T-helper 17 cell (primary cell): ENCODE data around the gene KY. TPM values are rescaled to one million over a fixed set of nuclear protein-coding genes. Genes with fewer than 3 reads are reported as not detected.

ENCODE experiments used
- ATAC-seq: fragments of 150-1000 bp; cut with Tn5 transposase; 2 replicates; pipeline ENCODE4 v1.10.0; 2021; ENCODE audit warnings: mild to moderate bottlenecking, moderate library complexity
- DNase-seq, 3 donors: peaks; one replicate each; pipeline versions ENCODE4 v3.0.0 to v3.0.0-alpha.2; 2020 to 2021
- H3K9me3 ChIP-seq: one replicate; pipeline ENCODE4 v1.7.0; 2013; ENCODE audit warnings: low read length, mild to moderate bottlenecking; ENCODE audit not compliant: control insufficient read depth, poor library complexity, severe bottlenecking
- H3K27ac Mint-ChIP-seq: one replicate; pipeline ENCODE4 v1.8.0; 2022; ENCODE audit warnings: mild to moderate bottlenecking, moderate library complexity, mixed read lengths
- H3K27me3 Mint-ChIP-seq: one replicate; pipeline ENCODE4 v1.8.0; 2022; ENCODE audit warnings: mixed read lengths
- H3K36me3 Mint-ChIP-seq: one replicate; pipeline ENCODE4 v1.8.0; 2022; ENCODE audit warnings: low read depth, mixed read lengths
- H3K4me1 Mint-ChIP-seq: one replicate; pipeline ENCODE4 v1.8.0; 2022; ENCODE audit warnings: mild to moderate bottlenecking, mixed read lengths
- H3K4me3 Mint-ChIP-seq: one replicate; pipeline ENCODE4 v1.8.0; 2022; ENCODE audit warnings: mild to moderate bottlenecking, moderate library complexity, mixed read lengths
- total RNA-seq, 4 donors: library from RNA in 2 of 4; stranded (reverse) in 2 of 4; gene quantifications; one replicate each; pipeline ENCODE4 v1.2.3 and lab custom pipeline; 2022 to 2026

Gene KY
- total RNA-seq, 2 donors from 2014 or later = not detected

GRCh38 chr3:134647902-134648760 is 2.7 kb downstream of the KY start:
- Mint-ChIP-seq H3K27me3 (peaks cover 36% of the 10 kb centered on the region), H3K4me3 (no peak overlapping the region), H3K4me1 (no peaks in the 10 kb centered on the region), H3K27ac (no peak overlapping the region), H3K36me3 (peaks cover 2% of the 10 kb centered on the region)
- DNase-seq = no peak
- H3K9me3 ChIP-seq = no peaks in the 10 kb centered on the region
- no peak for ATAC-seq

- peaks cover 41% of the 10 kb centered on the region for H3K27me3 Mint-ChIP-seq
- H3K4me1 Mint-ChIP-seq = no peaks in the 10 kb centered on the region
- no peak overlapping the region for H3K27ac Mint-ChIP-seq
- H3K36me3 Mint-ChIP-seq = peaks cover 2% of the 10 kb centered on the region
- ATAC-seq (no peak), DNase-seq (no peak)
- no peak overlapping the region for H3K4me3 Mint-ChIP-seq
- H3K9me3 ChIP-seq = no peaks in the 10 kb centered on the region
These were observed 4.7 kb downstream of the KY start for GRCh38 chr3:134646086-134646485.

- Mint-ChIP-seq H3K4me1 (no peaks in the 10 kb centered on the region), H3K27ac (no peak overlapping the region), H3K4me3 (no peak overlapping the region)
These were observed 5.3 kb downstream of the KY start for GRCh38 chr3:134645515-134645914.

GRCh38 chr3:134644731-134645514 is 5.9 kb downstream of the KY start:
- H3K4me3 Mint-ChIP-seq = no peak overlapping the region
- peaks cover 2% of the 10 kb centered on the region for H3K36me3 Mint-ChIP-seq
- H3K9me3 ChIP-seq = no peaks in the 10 kb centered on the region
- no peak overlapping the region for H3K27ac Mint-ChIP-seq
- H3K27me3 Mint-ChIP-seq = peaks cover 35% of the 10 kb centered on the region
- DNase-seq = no peak
- H3K4me1 Mint-ChIP-seq = no peaks in the 10 kb centered on the region
- no peak for ATAC-seq

More at GRCh38 chr3:134645515-134645914, 5.3 kb downstream of the KY start:
- Mint-ChIP-seq H3K36me3 (peaks cover 2% of the 10 kb centered on the region), H3K27me3 (peaks cover 41% of the 10 kb centered on the region)
- no peaks in the 10 kb centered on the region for H3K9me3 ChIP-seq
- ATAC-seq (no peak), DNase-seq (no peak)

- Mint-ChIP-seq H3K27me3 (peaks cover 22% of the 10 kb centered on the region), H3K27ac (no peak overlapping the region), H3K4me3 (no peak overlapping the region), H3K36me3 (no peaks in the 10 kb centered on the region), H3K4me1 (no peaks in the 10 kb centered on the region)
- no peaks in the 10 kb centered on the region for H3K9me3 ChIP-seq
- no peak for ATAC-seq
- DNase-seq = no peak
These were observed 7.6 kb downstream of the KY start for GRCh38 chr3:134643150-134643675.

GRCh38 chr3:134642445-134643149 is 8.2 kb downstream of the KY start:
- DNase-seq (no peak), ATAC-seq (no peak)
- Mint-ChIP-seq H3K4me1 (no peaks in the 10 kb centered on the region), H3K36me3 (no peaks in the 10 kb centered on the region), H3K27ac (no peak overlapping the region), H3K4me3 (no peak overlapping the region), H3K27me3 (peaks cover 22% of the 10 kb centered on the region)
- H3K9me3 ChIP-seq = no peaks in the 10 kb centered on the region

- DNase-seq = no peak
- no peak for ATAC-seq
- Mint-ChIP-seq H3K27ac (no peak overlapping the region), H3K27me3 (peaks cover 25% of the 10 kb centered on the region), H3K4me1 (no peaks in the 10 kb centered on the region), H3K4me3 (no peak overlapping the region), H3K36me3 (no peaks in the 10 kb centered on the region)
- no peaks in the 10 kb centered on the region for H3K9me3 ChIP-seq
These were observed 9.0 kb downstream of the KY start for GRCh38 chr3:134641671-134642300.

- H3K36me3 Mint-ChIP-seq = no peaks in the 10 kb centered on the region
- H3K27ac Mint-ChIP-seq = no peak overlapping the region
- no peak for ATAC-seq
- H3K9me3 ChIP-seq = no peaks in the 10 kb centered on the region
- H3K4me1 Mint-ChIP-seq = no peaks in the 10 kb centered on the region
- no peak for DNase-seq
- no peak overlapping the region for H3K4me3 Mint-ChIP-seq
- H3K27me3 Mint-ChIP-seq = peaks cover 25% of the 10 kb centered on the region
These were observed 9.9 kb downstream of the KY start for GRCh38 chr3:134640872-134641470.

GRCh38 chr3:134640378-134640777 is 10.4 kb downstream of the KY start:
- ATAC-seq = no peak
- no peak overlapping the region for H3K27ac Mint-ChIP-seq
- peaks cover 20% of the 10 kb centered on the region for H3K27me3 Mint-ChIP-seq
- no peaks in the 10 kb centered on the region for H3K4me1 Mint-ChIP-seq
- no peaks in the 10 kb centered on the region for H3K9me3 ChIP-seq
- H3K36me3 Mint-ChIP-seq = no peaks in the 10 kb centered on the region
- no peak overlapping the region for H3K4me3 Mint-ChIP-seq
- DNase-seq = no peak

- peaks cover 14% of the 10 kb centered on the region for H3K27me3 Mint-ChIP-seq
- H3K9me3 ChIP-seq = peaks cover 3% of the 10 kb centered on the region
- H3K36me3 Mint-ChIP-seq = no peaks in the 10 kb centered on the region
- no peak for ATAC-seq
- H3K4me3 Mint-ChIP-seq = no peak overlapping the region
- no peak overlapping the region for H3K27ac Mint-ChIP-seq
- H3K4me1 Mint-ChIP-seq = no peaks in the 10 kb centered on the region
- no peak for DNase-seq
These were observed 12.3 kb downstream of the KY start for GRCh38 chr3:134638385-134639030.

- ATAC-seq (no peak), DNase-seq (no peak)
- H3K27ac Mint-ChIP-seq = no peak overlapping the region
- H3K4me3 Mint-ChIP-seq = no peak overlapping the region
- H3K4me1 Mint-ChIP-seq = no peaks in the 10 kb centered on the region
- peaks cover 9% of the 10 kb centered on the region for H3K27me3 Mint-ChIP-seq
- H3K36me3 Mint-ChIP-seq = no peaks in the 10 kb centered on the region
- peaks cover 3% of the 10 kb centered on the region for H3K9me3 ChIP-seq
These were observed 14.4 kb downstream of the KY start for GRCh38 chr3:134636406-134636805.

GRCh38 chr3:134630506-134630905 is 20.3 kb downstream of the KY start:
- no peaks in the 10 kb centered on the region for H3K36me3 Mint-ChIP-seq
- peaks cover 3% of the 10 kb centered on the region for H3K9me3 ChIP-seq
- no peak overlapping the region for H3K27ac Mint-ChIP-seq
- no peak for DNase-seq
- H3K27me3 Mint-ChIP-seq = peaks cover 2% of the 10 kb centered on the region
- ATAC-seq = no peak
- H3K4me3 Mint-ChIP-seq = no peak overlapping the region
- H3K4me1 Mint-ChIP-seq = no peaks in the 10 kb centered on the region
